CD4-positive, alpha-beta T cell treated with Interleukin-2 at 100 ng/mL for 4 hours (primary cell): ENCODE measurements around the gene HK1.
"Not testable (repeated sequence)": the region's sequence is repeated elsewhere in the genome, so short reads cannot be mapped to it uniquely, and the experiment has no call there.

Experiments used
- DNase-seq: peaks from one replicate; pipeline ENCODE4 v3.0.0-alpha.2; 2020; ENCODE audit warnings: low spot score

HK1 gene

GRCh38 chr10:69422676-69423075 lies 144.4 kb downstream of the HK1 start:
- no peak for DNase-seq

DNA sequence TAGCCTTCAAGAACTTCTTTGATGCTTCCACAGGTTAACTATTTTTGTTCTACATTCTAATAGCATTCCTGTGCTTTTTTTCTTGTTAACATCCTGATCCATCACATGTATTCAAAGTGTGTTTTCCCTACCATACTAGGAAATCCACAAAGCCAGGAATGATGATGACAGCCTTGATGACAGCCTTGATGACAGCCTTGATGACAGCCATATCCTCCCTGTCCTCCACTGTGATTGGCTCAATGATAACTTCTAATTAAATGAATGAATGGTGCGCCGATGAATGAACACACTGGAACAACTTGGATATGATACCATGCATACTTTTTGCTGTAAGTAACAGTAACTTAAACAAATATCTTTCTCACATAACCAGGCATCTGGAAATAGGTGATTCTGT lies 146.7 kb downstream of the HK1 start:
- no peak for DNase-seq

DNA sequence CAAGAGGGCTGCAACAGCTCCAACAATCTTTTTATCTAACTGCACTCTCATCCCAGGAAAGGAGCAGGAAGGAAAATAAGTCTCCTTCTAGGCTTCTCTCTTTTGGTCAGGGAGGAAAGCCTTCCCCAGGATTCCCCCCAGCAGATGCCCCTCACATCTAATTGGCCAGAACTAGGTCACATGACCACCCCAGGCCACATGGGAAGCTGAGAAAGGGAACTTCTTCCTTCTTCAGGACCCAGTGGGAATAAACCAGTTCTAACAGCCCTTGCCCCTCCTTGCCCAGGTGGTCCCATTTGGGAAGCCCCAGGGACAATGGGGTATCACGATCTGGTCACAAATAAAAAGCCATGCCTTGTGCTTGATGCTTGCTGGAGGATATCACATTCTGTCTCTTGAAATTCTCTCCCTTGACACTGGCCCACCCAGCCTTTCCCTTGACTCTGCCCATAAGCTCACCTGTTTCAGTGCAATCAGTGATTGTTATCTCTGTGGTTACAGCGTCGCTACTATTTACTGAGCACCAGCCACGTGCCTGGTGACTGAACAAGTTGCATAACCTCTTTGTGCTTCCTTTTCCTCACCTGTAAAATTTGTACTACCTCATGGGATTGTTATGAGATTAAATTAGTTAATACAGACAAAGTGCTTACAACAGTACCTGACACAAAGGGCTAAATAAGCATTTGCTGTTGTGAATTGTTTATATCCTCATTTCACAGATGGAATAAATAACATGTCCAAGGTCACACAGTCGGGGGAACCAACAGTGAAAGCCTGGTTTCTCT lies 147.4 kb downstream of the HK1 start:
- peak; percentile 66 for DNase-seq

DNA sequence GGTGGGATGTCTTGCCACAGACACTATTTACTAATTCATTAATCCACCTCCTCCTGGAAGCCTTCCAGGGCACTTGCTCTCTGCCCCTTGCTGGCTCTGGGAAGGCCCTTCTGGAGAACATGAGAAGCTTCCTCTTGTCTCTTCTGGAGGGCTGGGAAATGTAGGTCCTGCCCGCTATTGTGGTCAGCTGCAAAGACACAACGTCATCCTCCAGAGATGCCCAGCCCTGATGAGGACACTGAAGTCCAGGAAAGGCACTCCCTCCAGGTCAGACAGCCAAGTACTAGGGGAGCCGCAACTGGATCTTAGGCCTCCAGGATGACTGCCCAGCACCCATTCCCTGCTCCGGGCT lies 148.1 kb downstream of the HK1 start:
- no peak for DNase-seq

GRCh38 chr10:69428165-69428564 lies 149.9 kb downstream of the HK1 start:
- DNase-seq, result no peak

GRCh38 chr10:69434169-69434568 lies 155.9 kb downstream of the HK1 start:
- DNase-seq, result no peak

- DNase-seq, result no peak
These were observed 156.6 kb downstream of the HK1 start for GRCh38 chr10:69434926-69435325.

DNA sequence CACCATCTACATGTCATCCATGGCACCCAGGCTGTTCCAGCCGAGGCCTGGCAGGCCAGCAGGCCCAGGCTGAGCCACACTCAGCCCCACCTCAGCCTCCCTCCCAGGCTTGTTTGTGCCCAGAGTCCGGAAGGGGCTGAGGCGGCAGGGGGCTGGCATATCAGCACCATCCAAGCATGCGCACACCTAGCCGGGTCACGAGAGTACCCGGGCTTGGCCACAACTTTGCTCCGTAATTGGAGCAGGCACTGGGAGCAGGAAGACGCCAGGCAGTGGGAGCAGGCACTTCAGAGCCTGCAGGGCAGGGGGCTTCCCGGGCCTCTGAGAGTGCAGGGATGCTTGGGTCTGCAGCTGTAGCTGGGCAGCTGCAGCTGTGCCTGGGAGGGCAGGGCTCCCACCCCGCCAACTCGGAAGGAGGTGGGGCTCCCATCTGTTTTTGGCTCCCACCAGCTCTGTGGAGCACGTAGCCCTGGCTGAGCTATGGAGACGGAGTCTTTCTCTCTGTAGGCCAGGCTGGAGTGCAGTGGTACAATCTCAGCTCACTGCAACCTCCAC lies 157.7 kb downstream of the HK1 start:
- no peak for DNase-seq

- DNase-seq, result no peak
These were observed 159.3 kb downstream of the HK1 start for GRCh38 chr10:69437321-69438259.

- no peak for DNase-seq
These were observed 160.4 kb downstream of the HK1 start for GRCh38 chr10:69438536-69439349.

GRCh38 chr10:69439350-69439739 lies 161.0 kb downstream of the HK1 start:
- no peak for DNase-seq

- DNase-seq, result no peak
These were observed 161.7 kb downstream of the HK1 start for GRCh38 chr10:69439813-69440506.

DNA sequence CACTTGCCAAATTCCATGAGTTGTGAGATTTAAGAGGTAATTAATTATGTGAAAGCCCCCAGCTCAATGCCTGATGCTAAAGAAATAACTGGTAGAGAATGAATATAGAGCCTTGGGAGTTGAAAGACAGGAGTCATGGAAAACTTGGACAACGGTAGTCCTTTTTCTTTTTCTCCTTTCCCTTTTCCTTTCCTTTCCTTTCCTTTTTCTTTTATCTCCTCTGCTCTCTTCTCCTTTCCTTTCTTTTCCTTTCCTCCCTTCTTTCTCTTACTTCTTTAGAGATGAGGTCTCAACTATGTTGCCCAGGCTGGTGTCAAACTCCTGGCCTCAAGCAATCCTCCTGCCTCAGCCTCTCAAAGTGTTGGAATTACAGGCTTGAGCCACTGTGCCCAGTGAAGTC lies 165.1 kb downstream of the HK1 start:
- no peak for DNase-seq

- no peak for DNase-seq
These were observed 166.7 kb downstream of the HK1 start for GRCh38 chr10:69445041-69445440.

DNA sequence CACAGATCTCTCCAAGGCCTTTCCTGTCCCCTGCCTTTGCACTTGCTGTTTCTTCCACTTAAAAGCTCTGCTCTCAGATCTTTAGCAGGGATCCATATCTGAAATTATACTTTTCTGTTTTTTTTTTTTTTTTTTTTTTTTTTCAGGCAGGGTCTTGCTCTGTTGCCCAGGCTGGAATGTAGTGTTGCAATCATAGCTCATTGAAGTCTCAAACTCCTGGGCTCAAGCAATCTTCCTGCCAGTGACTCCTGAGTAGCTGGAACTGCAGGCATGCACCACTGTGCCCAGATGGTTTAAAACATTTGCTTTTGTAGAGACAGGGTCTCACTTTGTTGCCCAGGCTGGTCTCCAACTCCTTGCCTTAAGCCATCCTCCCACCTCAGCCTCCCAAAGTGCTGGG lies 167.9 kb downstream of the HK1 start:
- DNase-seq, result no peak

DNA sequence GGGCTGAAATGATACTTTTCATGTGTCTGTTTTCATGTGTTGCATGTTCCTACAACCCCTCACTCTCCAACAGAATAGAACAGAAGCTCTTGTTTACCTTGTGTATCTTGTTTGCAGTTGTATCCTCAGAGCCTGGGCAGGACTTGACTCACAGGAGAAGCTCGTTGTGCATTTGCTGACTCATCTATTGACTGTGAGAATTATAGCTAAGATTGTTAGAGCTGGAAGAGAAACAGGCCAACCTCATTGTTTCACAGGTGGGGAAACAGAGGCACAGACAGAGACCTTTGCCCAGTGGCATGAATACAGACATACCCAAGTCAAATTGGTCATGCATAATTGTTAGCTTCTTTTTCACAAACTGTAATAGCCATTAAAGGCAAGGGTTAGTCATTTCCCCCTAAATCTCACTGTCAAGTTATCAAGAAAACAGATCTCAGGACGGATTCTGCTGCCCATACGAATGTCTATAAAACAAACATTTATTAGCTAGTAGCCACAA lies 168.4 kb downstream of the HK1 start:
- DNase-seq, result no peak

GRCh38 chr10:69449841-69450240 lies 171.5 kb downstream of the HK1 start:
- DNase-seq, result peak; percentile 62

GRCh38 chr10:69450395-69450794 lies 172.1 kb downstream of the HK1 start:
- not testable (repeated sequence) for DNase-seq

DNA sequence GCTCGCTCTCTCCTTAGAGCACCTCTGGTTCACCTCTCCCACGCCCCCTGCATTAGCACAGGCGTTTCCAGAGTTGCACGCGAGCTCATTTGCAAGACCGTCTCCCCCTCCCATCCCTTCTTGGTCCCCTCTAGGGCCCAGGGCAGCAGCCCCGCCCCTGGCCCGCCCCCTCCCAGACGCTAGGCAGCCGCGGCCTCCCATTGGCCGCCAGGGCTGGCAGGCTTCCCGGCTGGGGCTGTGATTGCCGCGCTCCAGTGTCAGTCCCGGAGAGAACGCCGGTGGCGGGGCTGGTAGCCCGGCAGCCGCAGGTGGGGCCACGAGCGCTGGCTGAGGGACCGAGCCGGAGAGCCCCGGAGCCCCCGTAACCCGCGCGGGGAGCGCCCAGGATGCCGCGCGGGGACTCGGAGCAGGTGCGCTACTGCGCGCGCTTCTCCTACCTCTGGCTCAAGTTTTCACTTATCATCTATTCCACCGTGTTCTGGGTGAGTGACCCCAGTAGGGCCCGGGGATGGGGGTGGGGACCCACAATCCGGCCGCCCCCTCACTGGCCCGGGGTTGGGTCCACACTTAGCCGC lies 173.0 kb downstream of the HK1 start, which contains the start of gene TSPAN15:
TSS of gene TSPAN15 (plus strand) at position 257 of the 575 bp plus-strand sequence. CDS start at position 387, 130 bp downstream.
- peak; percentile 86 for DNase-seq
